Liver (tissue), 9 donors: ENCODE results near the gene COL6A3. TPM values are rescaled to one million over a fixed set of nuclear protein-coding genes. Genes with fewer than 3 reads are reported as not detected.

Source experiments
- DNase-seq: peaks from one replicate; pipeline ENCODE4 v3.0.0-alpha.2; 2017; ENCODE audit warnings: low spot score
- H3K27ac ChIP-seq, 2 donors: one replicate each; pipeline ENCODE4 v1.7.0; 2013; ENCODE audit warnings: inconsistent platforms in 2 of 2, low read length in 2 of 2, control low read depth in 1 of 2, low read depth in 1 of 2, mild to moderate bottlenecking in 1 of 2
- H3K27me3 ChIP-seq, 4 donors: one replicate each; pipeline versions ENCODE4 v1.6.1 to v1.7.0; 2013; ENCODE audit warnings: low read length in 3 of 4, inconsistent platforms in 1 of 4, mild to moderate bottlenecking in 1 of 4, moderate library complexity in 1 of 4; ENCODE audit not compliant: control insufficient read depth in 4 of 4, insufficient read depth in 4 of 4
- H3K36me3 ChIP-seq, 4 donors: one replicate each; pipeline versions ENCODE4 v1.6.1 to v1.7.0; 2013; ENCODE audit warnings: low read length in 3 of 4, mild to moderate bottlenecking in 3 of 4, low read depth in 1 of 4, moderate library complexity in 1 of 4; ENCODE audit not compliant: control insufficient read depth in 4 of 4, insufficient read depth in 3 of 4
- H3K4me1 ChIP-seq, 4 donors: one replicate each; pipeline versions ENCODE4 v1.6.1 to v1.7.0; 2013; ENCODE audit warnings: low read length in 3 of 4, mild to moderate bottlenecking in 3 of 4, moderate library complexity in 1 of 4; ENCODE audit not compliant: control insufficient read depth in 4 of 4, insufficient read depth in 4 of 4
- H3K4me3 ChIP-seq, 3 donors: one replicate each; pipeline versions ENCODE4 v1.6.1 to v1.7.0; 2013; ENCODE audit warnings: low read length in 3 of 3, control low read depth in 1 of 3, low read depth in 1 of 3, mild to moderate bottlenecking in 1 of 3
- H3K9ac ChIP-seq, 2 donors: one replicate each; pipeline ENCODE4 v1.7.0; 2013; ENCODE audit warnings: low read length in 2 of 2, mild to moderate bottlenecking in 2 of 2, moderate library complexity in 2 of 2, control low read depth in 1 of 2, low read depth in 1 of 2
- H3K9me3 ChIP-seq, 4 donors: one replicate each; pipeline versions ENCODE4 v1.6.1 to v1.7.0; 2013; ENCODE audit warnings: low read length in 3 of 4; ENCODE audit not compliant: control insufficient read depth in 4 of 4
- ATF3 ChIP-seq: IDR thresholded peaks from 2 replicates; pipeline ENCODE4 v1.6.1; 2016; ENCODE audit warnings: antibody characterized with exemption
- CTCF ChIP-seq: fragments of 150-350 bp; IDR thresholded peaks from 2 replicates; pipeline ENCODE4 v1.5.1; 2017; ENCODE audit warnings: improper control_type of control experiment, low read depth, low read length; ENCODE audit not compliant: missing input control
- EGR1 ChIP-seq, 2 donors: IDR thresholded peaks; 2 replicates each; pipeline ENCODE4 v1.6.1; 2016 to 2018; ENCODE audit warnings: antibody characterized with exemption in 2 of 2, low read depth in 2 of 2
- FOXA1 ChIP-seq: IDR thresholded peaks from 2 replicates; pipeline ENCODE4 v1.6.1; 2016; ENCODE audit warnings: antibody characterized with exemption
- HNF4A ChIP-seq, 2 donors: conservative IDR thresholded peaks; 2 replicates each; pipeline ENCODE4 v1.6.1; 2016; ENCODE audit warnings: antibody characterized with exemption in 2 of 2, mild to moderate bottlenecking in 2 of 2
- HNF4G ChIP-seq: IDR thresholded peaks from 2 replicates; pipeline ENCODE4 v1.6.1; 2016; ENCODE audit warnings: antibody characterized with exemption
- JUND ChIP-seq, 2 donors: IDR thresholded peaks; 2 replicates each; pipeline ENCODE4 v1.6.1; 2016; ENCODE audit warnings: antibody characterized with exemption in 2 of 2
- NR2F2 ChIP-seq: IDR thresholded peaks from 2 replicates; pipeline ENCODE4 v1.6.1; 2016; ENCODE audit warnings: antibody characterized with exemption
- REST ChIP-seq: IDR thresholded peaks from 2 replicates; pipeline ENCODE4 v1.6.1; 2016; ENCODE audit warnings: antibody characterized with exemption, mild to moderate bottlenecking
- RXRA ChIP-seq, 2 donors: IDR thresholded peaks; 2 replicates each; pipeline ENCODE4 v1.6.1; 2017 to 2018; ENCODE audit warnings: antibody characterized with exemption in 2 of 2, mild to moderate bottlenecking in 1 of 2
- SP1 ChIP-seq: IDR thresholded peaks from 2 replicates; pipeline ENCODE4 v1.6.1; 2018; ENCODE audit warnings: antibody characterized with exemption, mild to moderate bottlenecking
- TAF1 ChIP-seq: conservative IDR thresholded peaks from 2 replicates; pipeline ENCODE4 v1.6.1; 2016; ENCODE audit warnings: antibody characterized with exemption, mild to moderate bottlenecking
- YY1 ChIP-seq: IDR thresholded peaks from 2 replicates; pipeline ENCODE4 v1.6.1; 2016; ENCODE audit warnings: antibody characterized with exemption, mild to moderate bottlenecking
- WGBS: extraction: QIAGEN DNeasy Blood & Tissue Kit; methylation state at CpG from one replicate; pipeline ENCODE4 v1.1.7; 2013; 5-methylcytosine and 5-hydroxymethylcytosine counted together
- polyA plus RNA-seq, 2 donors: library from polyadenylated mRNA; stranded (reverse) in 1 of 2; unstranded in 1 of 2; fragments of 200-250 nt in 1 of 2; fragments of >200 nt in 1 of 2; fragmentation: Nextera tagmentation in 1 of 2; extraction: Ambion mirVana in 1 of 2; gene quantifications; one replicate each; pipeline versions ENCODE4 v1.2.1 to v1.2.3, GENCODE V29; 2013 to 2015
- total RNA-seq, 2 donors: library from RNA; depleted of rRNA; stranded (reverse); fragments of >200 nt; gene quantifications; one replicate each; pipeline ENCODE4 v1.2.3, GENCODE V29; 2014
- donor health status: healthy.
- donor health status: healthy.
- donor health status: healthy.
- donor health status: healthy.
- donor health status: healthy.

Gene COL6A3
- total and polyA plus RNA-seq, 4 donors: 1.7 to 28.7 (median 17.5) TPM

- TF ChIP-seq REST: no peak
- no peak for TF ChIP-seq FOXA1
- TF ChIP-seq SP1: no peak
- no peak for TF ChIP-seq RXRA (IDR thresholded peaks at IDR 0.05)
- TF ChIP-seq HNF4G: no peak
- no peak for TF ChIP-seq EGR1 (IDR thresholded peaks at IDR 0.05; ENCODE audit: low read depth in 2 of 2)
Measured at GRCh38 chr2:237453671-237454070, 39.7 kb upstream of the COL6A3 start (continued).

- H3K4me3 ChIP-seq: no peak overlapping the region
- WGBS: 88% methylated on average over 3 of the region's 3 CpGs
- no peaks in the 10 kb centered on the region for H3K9me3 ChIP-seq
- DNase-seq: no peak
- no peak overlapping the region for H3K27ac ChIP-seq
- H3K36me3 ChIP-seq: no peaks in the 10 kb centered on the region
- H3K9ac ChIP-seq: no peak overlapping the region
- H3K4me1 ChIP-seq: no peaks in the 10 kb centered on the region
- H3K27me3 ChIP-seq: peaks cover 0 to 3% (median 0%) of the 10 kb centered on the region in 4 donors
- TF ChIP-seq CTCF (no peak), HNF4A (conservative IDR thresholded peaks at IDR 0.05) (no peak)
Measured at GRCh38 chr2:237452861-237453260, 38.9 kb upstream of the COL6A3 start.

- no peak overlapping the region for H3K9ac ChIP-seq
- H3K36me3 ChIP-seq: no peaks in the 10 kb centered on the region
- H3K9me3 ChIP-seq: no peaks in the 10 kb centered on the region
- H3K4me1 ChIP-seq: no peaks in the 10 kb centered on the region
- WGBS: 69% methylated on average over 20 of the region's 20 CpGs
- TF ChIP-seq RXRA (IDR thresholded peaks at IDR 0.05): no peak
- no peak for TF ChIP-seq HNF4G
- TF ChIP-seq CTCF: no peak
- no peak for TF ChIP-seq NR2F2
- no peak for TF ChIP-seq SP1
- no peak for TF ChIP-seq TAF1
- TF ChIP-seq ATF3: no peak
- TF ChIP-seq JUND (IDR thresholded peaks at IDR 0.05): no peak
- no peak for TF ChIP-seq YY1
- no peak overlapping the region for H3K27ac ChIP-seq
- H3K27me3 ChIP-seq: peaks cover 0 to 3% (median 0%) of the 10 kb centered on the region in 4 donors
- no peak overlapping the region for H3K4me3 ChIP-seq
- DNase-seq: no peak
Measured at GRCh38 chr2:237451643-237452469, 37.9 kb upstream of the COL6A3 start.
